Measurements from ENCODE around the gene FAAP100. TPM values are rescaled to one million over a fixed set of nuclear protein-coding genes. Genes with fewer than 3 reads are reported as not detected.

Gene FAAP100
- total RNA-seq, 4 donors from 2014 or later = 9.2 to 27.7 (median 11.9) TPM

DNA sequence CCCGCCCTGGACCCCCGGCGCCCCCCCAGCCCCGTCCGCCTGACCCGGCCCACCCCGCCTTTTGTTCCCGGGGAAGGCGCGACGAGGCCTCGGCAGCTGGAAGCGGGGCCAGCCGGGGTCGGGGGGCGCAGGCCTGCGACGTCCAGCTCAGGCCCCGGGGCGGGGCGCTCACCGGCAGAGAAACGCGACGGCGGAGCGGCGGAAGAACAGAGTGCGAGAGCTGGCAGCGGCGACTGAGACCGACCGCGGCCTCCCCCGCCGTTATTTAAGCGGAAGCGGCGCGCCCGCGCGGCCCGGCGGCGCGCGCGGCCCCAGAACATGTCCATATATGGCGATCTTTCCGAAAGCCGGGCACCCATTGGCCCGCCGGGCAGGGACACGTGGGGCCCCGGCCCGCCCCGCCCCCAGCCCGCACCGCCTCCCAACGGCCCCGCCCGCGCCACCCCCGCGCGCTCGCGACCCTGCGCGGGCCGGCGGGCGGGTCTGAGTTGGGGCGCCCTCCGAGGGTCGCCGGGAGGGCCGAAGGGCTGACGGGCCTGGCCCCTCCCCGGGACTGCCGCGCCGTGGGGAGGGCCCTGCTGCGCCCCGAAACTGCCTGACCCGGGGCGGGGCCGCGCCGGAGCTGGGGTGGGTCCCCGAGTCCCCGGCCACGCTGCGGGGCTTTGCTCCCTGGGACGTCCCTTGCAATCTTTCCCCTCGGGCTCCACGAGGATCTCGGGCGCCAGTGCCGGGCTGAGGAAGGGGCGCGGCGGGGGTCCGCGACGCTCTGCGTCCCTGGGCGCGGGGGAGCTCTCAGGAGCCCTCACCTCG lies 39.4 kb downstream of the FAAP100 start, which contains the start of gene ACTG1:
Gene ACTG1, minus strand, starts transcription at position 238 of the 810 bp plus-strand sequence. CDS start 445 bp downstream, outside the sequence.
- TF ChIP-seq, protein P1, sequence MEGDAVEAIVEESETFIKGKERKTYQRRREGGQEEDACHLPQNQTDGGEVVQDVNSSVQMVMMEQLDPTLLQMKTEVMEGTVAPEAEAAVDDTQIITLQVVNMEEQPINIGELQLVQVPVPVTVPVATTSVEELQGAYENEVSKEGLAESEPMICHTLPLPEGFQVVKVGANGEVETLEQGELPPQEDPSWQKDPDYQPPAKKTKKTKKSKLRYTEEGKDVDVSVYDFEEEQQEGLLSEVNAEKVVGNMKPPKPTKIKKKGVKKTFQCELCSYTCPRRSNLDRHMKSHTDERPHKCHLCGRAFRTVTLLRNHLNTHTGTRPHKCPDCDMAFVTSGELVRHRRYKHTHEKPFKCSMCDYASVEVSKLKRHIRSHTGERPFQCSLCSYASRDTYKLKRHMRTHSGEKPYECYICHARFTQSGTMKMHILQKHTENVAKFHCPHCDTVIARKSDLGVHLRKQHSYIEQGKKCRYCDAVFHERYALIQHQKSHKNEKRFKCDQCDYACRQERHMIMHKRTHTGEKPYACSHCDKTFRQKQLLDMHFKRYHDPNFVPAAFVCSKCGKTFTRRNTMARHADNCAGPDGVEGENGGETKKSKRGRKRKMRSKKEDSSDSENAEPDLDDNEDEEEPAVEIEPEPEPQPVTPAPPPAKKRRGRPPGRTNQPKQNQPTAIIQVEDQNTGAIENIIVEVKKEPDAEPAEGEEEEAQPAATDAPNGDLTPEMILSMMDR (IDR thresholded peaks at IDR 0.05; ENCODE audit: low read depth) = no peak

DNA sequence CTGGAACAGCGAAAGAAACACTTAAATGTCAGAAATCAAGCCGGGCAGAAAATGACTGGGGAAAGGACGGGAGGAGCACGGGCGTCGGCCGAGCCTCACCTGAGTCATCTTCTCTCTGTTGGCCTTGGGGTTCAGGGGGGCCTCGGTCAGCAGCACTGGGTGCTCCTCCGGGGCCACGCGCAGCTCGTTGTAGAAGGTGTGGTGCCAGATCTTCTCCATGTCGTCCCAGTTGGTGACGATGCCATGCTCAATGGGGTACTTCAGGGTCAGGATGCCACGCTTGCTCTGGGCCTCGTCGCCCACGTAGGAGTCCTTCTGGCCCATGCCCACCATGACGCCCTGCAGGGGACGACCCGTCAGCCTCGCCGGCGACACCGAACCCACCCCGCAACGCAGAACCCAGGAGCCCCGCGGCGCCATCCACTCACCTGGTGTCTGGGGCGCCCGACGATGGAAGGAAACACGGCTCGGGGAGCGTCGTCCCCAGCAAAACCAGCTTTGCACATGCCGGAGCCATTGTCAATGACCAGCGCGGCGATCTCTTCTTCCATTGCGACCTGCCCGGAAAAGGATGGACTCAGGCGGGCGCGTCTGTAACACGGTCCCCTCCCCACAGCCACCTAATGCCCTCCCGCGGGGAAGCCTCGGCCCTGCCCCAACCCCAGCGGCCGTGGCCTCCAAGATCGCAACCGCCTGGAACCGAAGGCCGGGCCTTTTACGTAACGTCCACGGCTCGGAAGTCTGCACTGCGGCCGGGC lies 40.2 kb downstream of the FAAP100 start:
- TF ChIP-seq, protein P1 (IDR thresholded peaks at IDR 0.05; ENCODE audit: low read depth) = no peak

DNA sequence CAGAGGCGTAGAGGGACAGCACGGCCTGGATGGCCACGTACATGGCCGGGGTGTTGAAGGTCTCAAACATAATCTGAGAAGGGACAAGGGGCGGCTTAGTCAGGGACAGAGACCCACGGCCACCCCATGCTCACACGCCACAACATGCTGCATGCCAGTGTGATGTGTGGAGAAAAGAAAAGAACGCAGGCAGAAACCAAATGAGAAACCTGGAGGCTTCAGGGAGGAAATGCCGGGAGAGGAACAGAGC lies 40.7 kb downstream of the FAAP100 start:
- TF ChIP-seq, protein P1 (IDR thresholded peaks at IDR 0.05; ENCODE audit: low read depth) = no peak

DNA sequence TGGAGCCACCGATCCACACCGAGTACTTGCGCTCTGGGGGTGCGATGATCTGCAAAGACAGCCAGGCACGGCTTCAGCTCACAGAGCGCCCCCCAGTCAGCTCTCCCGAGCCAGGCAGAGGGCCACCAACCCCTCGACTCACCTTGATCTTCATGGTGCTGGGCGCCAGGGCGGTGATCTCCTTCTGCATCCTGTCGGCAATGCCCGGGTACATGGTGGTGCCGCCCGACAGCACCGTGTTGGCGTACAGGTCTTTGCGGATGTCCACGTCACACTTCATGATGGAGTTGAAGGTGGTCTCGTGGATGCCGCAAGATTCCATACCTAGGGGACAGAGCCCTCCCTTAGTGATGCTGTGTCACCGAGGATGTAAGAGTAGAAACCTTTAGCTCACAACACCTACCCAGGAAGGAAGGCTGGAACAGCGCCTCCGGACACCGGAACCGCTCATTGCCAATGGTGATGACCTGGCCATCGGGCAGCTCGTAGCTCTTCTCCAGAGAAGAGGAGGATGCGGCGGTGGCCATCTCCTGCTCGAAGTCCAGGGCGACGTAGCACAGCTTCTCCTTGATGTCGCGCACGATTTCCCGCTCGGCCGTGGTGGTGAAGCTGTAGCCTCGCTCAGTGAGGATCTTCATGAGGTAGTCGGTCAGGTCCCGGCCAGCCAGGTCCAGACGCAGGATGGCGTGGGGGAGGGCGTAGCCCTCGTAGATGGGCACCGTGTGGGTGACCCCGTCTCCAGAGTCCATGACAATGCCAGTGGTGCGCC lies 41.2 kb downstream of the FAAP100 start:
- TF ChIP-seq, protein P1 (IDR thresholded peaks at IDR 0.05; ENCODE audit: low read depth) = no peak

DNA sequence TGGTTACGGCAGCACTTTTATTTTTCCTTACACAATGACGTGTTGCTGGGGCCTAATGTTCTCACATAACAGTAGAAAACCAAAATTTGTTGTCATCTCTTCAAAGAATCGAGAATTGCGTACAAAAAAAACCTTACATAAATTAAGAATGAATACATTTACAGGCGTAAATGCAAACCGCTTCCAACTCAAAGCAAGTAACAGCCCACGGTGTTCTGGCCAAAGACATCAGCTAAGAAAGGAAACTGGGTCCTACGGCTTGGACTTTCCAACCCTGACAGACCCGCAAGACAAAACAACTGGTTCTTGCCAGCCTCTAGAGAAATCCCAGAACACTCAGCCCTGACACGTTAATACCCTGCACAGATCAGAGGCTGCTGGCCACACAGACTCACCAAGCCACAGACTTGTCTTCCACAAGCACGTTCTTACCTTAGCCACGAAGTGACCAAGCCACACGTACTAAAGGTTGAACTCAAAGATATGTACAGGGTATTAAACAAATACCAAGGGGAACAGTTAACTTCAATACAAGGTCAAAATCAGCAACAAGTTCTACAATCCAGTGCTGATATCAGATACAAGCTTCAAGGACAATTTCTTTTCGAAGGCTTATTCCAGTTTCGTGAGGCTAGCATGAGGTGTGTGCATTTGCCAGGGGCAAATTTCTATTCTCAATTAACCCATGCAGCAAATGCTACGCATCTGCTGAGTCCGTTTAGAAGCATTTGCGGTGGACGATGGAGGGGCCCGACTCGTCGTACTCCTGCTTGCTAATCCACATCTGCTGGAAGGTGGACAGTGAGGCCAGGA lies 42.0 kb downstream of the FAAP100 start:
- TF ChIP-seq, protein P1 (IDR thresholded peaks at IDR 0.05; ENCODE audit: low read depth) = no peak

DNA sequence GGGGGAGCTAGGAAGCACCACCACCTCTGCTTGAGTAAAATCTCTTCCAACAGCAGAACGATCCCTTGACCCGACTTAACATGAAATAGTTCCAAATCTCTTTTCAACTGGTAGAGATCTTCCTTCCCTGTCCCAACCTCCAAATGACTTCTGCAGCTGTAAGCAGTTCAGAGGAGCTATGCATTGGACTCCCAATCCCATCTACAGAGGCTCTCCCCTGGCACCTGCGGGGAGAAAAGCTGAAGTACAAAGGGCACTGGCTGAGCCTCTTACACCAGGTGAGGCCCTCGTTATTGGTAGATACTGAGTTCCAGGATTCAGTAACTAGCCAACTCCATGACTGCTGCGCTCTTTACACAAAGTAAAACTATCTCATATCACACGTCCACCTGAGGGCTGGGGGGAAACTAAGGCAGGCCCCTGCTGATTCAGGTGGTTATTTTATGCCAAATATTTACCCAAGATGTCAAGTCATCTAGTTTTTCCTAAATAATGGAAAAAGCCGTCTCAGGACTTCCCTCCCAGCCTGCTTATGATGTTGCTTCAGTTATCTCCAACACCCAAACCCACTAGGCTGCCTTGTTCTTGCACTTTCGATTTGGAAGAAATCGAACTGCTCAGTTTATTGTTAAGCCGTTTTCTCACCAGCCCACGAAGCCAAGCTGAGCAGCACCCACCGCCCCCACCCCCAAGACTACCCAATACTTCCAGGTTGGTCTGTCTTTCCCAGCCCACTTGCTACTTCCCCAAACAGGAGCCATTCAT lies 42.8 kb downstream of the FAAP100 start:
- TF ChIP-seq, protein P1 (IDR thresholded peaks at IDR 0.05; ENCODE audit: low read depth) = no peak
